Occipital lobe (tissue), 2 donors: Measurements from ENCODE around the gene KLHL29. TPM values are rescaled to one million over a fixed set of nuclear protein-coding genes. Genes with fewer than 3 reads are reported as not detected.

Source experiments
- DNase-seq: peaks from one replicate; lab custom pipeline; 2025; lab: John Stamatoyannopoulos, UW
- total RNA-seq: library from RNA; depleted of rRNA; stranded (reverse); fragments of >200 nt; gene quantifications from one replicate; pipeline ENCODE4 v1.2.3, GENCODE V29; 2014

Gene KLHL29
- total RNA-seq, 1 donor from 2014 or later: 8.4 TPM

DNA sequence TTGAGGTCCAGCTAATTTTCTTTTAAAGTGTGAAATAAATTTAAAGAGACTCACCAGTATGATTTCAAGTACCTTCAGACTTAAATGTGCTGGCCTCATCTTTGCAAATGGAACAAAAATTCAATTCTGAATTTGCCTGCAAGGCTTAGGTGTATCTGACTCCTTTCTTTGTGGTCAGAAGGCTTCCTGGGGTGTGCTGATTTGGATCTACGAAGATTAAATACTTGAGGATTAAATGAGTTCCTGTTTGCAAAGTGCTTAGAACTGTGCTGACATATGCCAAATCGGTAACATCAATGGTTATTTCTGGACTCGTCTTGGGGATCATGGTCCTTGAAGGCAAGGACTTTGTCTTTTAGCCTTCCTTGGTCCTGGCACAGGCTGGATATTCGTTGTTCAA, 9.7 kb downstream of the KLHL29 start:
- DNase-seq: no peak

DNA sequence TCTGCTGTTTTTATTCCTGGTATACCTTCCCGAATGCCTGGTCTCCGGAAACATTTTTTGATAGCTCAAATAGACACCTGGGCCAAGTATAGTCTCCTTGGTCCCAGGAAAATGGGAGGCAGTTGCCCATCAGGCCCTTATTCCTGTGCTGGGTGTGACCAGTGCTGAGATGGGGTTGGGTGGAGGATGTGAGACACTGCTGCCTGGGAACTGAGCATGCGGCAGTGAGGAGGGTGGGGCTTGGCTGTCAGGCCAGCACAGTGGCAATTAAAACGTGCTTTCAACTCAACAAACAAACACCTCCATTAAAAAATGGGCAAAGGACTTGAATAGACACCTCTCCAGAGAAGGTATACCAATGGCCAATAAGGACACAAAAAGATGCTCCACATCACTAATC, 12.5 kb downstream of the KLHL29 start:
- DNase-seq: no peak

DNA sequence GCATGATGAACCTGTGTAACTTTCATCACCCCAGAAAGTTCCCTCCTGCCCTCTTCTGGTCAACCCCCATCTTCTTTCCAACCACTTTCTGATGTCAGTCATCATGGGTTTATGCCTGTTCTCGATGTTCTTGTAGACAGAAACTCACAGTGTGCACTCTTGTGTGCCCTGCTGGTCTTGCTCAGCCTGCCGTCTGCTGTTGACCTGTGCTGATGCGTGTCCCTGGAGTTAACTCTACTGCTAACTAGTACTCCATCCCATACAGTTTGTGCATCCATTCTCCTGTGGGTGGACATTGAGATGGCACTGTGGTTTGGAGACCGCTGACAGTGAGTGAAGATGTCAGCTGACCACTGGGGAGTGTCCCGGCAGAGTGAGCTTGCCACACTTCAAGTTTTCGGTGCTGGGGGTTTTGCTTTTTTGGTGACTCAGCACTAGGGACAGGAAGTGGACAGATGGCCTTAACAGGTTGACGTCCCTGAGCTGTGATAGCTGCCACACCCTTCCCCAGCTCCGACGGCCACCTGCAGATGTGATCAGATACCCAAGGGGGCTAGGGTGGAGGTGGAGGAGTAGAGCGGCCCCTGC, 14.8 kb downstream of the KLHL29 start:
- no peak for DNase-seq

DNA sequence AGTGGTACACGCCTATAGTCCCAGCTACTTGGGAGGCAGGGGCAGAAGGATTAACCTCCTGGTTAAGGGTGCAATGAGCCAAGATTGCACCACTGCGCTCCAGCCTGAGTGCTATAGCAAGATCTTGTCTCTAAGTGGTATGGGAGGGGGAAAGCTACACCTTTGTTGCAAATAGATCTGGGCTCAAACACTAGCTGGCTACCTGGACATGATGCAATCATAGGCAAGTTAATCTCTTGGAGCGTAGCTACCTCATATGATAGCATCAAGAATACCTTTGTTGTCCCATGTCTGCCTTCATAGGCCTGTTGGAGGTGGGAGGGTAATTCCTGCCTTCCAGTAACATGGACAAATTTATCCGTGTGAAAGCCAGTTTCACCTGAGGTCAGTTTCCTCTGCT, 15.7 kb downstream of the KLHL29 start:
- DNase-seq: no peak

DNA sequence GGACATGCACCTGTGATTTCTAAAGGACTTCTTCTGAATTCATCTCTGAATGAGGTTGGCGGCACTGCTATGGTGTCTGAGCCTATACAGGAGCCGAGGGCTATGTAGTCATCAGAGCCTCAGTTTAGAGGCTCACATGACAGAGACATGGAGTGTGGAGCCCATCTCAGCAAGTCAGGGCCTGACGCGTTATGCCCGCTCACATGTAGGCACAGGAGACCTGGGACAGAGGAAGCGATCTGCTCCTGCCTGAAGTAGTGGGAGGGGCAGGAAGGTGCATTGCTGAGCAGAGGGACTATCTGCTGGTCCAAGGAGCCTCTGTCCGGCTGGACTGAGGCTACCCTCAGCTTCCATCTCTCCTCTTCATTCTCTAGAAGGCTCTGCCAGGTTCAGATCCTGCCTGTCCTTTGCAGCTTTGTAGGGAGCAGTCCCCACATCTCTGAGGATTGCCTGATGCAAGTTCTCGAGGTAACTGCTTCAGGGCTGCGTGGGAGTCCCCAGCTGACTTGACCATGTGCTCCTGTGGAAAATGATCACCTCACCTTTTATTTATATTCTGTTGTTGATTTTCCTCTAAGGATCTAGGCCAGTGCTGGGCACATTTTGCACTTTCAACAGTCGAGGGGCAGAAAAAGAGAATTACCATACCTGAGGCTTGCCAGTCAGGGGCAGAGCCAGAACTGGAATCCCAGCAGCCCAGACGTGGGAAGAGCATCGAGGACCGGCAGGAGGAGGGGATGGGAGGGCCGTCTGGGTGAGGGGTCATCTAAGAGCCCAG, 16.6 kb downstream of the KLHL29 start:
- no peak for DNase-seq

DNA sequence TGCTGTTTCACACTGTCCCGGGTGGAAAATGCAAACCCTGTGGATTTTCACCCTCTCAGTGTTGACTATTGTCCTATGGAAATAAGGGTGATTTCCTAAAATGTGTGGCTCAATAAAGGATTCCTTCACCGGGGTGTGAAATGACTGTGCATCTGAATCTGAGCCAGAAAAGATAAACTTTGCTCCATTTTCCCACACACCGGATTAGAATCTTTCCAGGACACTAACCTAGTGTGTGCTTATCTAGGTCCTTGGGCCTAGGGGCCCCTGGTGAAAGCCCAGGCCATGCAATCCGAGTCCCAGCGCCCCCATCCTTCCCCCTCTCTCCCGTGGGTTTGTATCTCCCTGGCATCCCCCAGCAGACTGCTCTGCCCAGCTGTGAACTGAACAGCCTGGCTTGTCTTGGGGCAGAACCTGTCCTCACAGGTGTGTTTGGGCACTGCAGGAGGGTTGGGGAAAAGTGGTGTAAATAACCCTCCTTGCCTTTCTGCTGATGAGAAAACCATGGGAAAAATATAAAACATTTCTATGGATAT, 17.3 kb downstream of the KLHL29 start:
- no peak for DNase-seq

DNA sequence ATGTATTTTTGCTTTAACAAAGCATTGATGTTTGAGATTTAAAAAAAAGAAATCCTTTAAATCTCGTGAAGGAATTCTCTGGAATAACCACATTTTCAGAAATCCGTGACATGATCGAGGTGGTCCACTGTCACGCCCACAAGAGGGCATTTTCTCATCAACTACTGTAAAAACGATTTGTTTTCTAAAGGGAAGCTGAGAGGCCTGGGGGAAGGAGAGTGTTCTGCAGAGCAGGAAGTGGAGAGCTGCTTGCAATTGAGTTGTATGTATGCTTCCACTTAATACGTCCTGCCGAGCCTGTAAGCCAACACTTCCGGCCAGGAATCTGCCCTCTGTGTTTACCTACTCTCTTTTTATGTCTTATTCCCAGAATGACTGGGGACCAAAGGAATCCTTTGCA, 19.4 kb downstream of the KLHL29 start:
- DNase-seq: no peak

DNA sequence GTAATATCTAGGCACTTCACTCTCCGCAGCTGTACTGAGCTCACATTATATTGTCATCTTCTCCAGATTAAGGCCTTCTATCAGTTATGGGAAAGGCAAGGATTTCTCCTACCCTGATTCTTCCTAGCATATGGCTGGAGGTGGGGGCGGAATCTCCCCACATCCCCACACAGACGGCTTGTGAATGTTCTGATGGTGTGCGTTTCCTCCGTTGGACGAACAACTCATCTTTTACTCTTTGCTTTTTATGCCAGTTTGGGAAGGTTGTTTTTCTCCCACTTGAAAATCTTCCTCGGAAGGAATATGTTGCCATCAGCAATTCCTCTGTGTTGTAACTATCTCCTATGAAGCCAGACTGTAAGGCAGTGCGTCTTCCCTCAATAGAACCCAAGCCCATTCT, 24.3 kb downstream of the KLHL29 start:
- no peak for DNase-seq

DNA sequence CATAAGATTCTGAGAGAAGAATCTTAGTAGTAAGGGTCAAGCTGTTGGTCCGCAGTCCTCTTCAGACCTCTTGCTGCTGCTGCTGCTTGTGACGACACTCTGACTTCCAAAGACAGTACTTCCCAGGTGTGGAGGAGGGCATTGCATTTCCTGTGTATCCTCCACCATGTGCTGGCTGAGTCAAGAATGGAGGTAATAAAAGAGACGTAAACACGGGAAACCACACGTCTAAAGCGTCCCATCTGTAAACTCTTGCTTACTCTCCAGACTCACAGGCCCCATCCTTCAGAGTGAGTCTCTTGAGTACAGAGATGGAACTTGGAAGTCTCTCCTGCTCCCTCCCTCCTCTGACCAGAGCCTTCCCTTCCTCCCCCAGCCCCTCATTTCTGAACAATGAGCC, 25.6 kb downstream of the KLHL29 start:
- no peak for DNase-seq

DNA sequence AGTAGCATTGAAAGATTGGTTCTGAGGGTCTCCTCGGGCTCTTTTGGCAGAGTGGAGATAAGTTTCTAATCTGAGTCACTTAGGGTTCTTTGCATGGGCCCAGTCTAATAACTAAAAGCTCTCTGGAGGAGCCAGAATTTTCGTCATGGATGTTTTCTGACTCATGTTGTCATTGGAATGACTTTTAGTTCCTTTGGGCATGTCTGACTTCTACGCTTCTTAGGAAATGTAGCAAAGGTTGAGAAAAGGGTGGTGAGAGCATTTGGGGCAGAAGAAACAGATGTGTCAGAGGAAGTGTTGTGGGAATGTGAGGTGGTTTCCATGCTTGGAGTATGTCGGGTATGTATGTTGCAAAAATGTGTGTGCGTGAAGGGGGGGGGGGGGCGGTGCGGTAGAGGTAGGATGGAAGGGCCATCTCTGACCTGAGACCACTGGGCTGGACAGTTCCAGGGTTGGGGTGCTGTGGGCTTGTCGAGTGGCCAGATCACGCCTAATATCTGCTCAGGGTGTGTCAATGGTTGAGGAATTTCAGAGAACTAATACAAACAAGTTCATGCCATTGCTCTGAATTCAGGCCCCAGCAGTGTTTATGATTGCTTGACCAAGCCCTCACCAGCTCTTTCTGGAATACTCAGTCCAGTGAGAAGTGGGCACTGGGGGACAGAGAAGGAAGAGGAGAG, 26.9 kb downstream of the KLHL29 start:
- DNase-seq: no peak

DNA sequence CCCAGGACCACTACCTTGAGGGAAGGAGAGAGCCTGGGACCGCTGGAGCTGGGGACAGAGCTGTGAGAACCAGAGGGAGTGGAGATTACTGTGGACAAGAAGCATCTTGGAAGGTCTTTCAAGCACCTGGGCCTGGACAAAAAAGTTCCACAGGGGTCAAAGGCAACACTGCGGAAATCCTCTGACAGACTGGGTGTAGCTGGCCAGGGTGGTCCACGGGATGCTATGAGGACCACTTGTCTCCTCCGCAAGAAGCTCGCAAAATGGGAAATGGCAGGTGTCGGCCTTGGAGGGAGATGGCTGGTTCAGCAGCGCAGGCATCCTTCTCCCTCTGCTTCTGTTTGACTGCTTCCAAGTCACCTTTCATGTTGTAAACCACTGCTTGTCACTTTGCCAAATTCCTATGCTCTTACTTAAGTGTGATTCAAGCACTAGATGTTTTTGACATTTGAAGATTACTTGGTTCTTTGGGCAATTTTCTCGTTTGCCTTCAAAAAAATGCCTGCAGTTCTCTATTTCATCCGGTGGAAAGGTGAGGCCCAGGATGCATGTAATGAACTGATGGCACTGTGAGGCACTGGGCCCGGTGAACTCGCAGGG, 27.7 kb downstream of the KLHL29 start:
- DNase-seq: no peak

DNA sequence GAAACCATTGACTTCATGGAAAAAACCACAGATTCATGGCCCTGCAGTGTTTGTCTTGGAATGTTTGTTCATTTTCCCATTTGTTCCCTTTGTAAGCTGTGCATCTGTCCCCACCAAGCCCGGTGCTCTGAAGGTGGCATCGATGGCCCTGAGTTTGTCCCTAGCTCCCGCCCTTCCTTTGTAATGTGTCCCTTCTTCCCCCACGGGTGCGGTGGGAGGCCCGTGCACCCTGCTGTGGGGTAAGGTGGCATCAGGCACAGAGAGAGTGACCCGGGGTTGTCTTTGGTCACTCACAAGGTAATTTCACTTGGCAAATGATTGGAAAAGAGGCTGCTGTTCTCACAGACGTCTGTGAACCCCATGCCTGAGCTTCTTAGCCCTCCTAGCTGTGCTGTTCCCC, 28.7 kb downstream of the KLHL29 start:
- no peak for DNase-seq

DNA sequence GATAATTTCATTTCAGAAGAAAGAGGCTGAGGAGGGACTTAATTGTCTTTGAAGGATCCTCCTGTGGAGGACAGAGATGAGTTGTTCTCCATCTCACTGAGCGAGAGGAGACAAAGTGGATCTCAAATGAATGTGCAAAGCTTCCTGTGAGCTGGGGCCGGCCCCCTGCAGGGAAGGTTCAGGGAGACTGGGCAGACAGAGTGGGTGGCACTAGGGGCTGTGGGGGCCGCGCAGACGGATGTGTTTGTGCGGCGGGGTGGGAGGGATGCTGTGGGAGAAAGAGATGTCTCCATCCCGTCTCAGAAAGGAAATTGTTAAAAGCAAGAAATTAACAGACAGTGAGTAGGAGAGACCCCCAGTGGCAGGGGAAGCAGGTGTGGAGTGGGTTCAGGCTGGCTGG, 29.1 kb downstream of the KLHL29 start:
- DNase-seq: no peak

DNA sequence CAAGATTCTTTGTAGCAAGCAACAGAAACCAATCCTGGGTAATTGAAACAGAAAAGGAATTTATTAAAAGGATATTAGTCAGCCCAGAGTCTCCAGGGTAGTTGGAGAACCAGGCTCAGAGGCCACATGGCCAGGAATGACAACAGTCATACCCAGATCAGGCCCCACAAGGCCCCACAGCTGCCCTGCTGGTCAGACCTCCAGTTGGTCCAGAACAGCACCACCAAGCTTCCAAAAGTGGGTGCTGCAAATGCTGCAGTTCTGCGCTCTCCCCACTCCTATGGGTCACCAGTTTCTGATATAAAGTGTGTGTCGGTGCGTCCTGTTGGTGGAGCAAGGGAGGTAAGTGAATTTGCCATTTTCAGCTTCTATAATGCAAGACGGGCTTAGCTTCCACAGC, 29.9 kb downstream of the KLHL29 start:
- no peak for DNase-seq

DNA sequence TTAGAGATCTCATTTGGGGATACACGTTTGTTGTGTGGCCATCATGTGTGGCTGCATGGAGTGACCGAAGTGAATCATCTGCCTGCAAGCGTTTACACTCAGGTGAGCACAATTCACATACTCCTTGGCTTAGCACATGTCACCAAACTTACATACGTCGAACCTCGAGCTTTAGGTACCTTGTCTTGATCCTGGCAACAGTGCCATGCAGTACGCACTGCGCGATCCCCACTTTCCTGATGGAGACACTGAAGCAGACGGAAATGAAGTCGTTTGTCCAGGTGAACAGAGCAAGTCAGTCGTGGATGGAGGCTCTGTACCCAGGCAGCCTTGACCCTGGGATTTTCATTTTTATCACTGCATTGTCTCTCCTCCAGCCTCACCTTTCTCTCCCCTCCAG, 32.3 kb downstream of the KLHL29 start:
- no peak for DNase-seq

DNA sequence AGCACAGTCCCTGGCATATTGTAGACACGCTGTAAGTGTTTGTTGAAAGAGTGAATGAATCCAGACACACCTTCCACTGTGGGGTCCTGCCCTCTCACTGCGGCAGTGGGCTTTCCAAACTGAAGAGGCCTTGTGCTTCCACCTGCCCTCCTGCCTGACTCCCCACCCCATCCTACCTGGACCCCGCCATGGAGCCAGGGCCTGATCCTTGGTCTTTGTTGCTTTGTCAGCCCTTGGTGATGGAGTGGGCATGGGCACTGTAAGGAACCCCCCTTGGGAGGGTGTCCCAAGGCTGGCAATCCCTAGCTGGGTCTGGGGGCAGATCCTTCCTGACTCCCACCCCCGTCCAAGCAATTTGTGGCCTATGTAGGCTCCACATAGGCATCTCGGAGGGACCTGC, 33.1 kb downstream of the KLHL29 start:
- no peak for DNase-seq

DNA sequence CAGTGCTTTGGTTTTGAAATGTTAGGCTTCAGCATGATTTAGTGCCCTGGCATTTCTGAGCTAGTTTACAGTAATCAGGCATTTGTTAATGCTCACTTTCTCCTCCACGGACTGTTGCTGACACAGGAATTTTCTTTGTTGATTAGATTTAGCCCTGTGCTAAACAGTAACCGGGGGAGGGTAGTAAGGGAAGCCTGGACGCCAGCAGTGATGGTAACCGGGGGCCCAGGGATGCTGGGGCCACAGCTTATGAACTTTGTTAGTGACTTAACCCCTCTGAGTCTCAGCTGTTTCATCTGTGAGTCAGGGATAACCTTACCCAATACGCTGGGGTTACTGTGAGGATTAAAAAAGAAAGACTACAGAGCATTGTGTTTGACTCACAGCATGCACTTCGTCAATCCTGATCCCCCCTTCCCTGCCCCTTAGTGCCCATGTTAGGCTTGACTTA, 33.5 kb downstream of the KLHL29 start:
- DNase-seq: no peak

DNA sequence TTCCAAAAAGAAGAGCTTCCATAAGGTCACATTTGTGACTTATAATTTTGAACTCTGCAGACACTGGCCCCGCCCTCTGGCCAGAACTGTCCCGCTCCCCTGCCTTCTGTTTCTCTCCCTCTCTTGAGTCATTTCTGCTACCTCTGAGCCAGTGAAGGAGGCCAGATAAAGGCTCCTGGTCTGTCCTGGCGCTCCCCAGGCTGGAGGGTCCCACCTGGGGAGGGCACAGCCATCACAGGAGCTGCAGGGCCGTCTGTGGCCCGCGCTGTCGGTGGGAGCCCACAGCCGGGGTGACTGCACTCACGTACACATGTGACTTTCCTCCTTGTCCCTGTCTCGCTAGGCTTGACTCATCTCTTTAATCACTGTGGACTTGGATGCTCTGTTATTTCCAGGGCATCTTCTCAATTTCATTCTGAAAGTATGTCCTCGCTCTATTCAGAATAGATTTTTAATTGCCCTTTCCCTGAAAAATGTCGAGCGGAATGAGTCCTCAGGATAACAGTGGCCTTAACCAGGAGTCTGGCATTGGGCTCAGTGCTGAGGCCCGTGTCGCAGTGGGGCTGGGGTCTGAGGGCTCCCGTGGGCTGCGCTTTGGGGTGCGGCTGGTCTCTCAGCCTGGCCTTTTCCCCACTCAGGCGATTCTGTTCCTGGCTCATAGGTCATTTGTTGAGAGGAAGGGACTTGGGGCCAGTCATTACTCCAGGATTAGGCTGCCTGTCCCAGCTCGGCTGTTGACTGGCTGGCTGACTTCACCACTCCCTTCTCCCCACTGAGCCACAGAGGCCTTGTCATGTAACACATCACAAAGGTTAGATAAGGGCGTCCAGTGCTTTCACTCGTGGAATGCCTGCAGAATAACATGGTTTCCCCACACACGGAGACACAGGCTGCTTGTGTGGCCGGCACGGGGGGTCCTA, 34.5 kb downstream of the KLHL29 start:
- DNase-seq: no peak

DNA sequence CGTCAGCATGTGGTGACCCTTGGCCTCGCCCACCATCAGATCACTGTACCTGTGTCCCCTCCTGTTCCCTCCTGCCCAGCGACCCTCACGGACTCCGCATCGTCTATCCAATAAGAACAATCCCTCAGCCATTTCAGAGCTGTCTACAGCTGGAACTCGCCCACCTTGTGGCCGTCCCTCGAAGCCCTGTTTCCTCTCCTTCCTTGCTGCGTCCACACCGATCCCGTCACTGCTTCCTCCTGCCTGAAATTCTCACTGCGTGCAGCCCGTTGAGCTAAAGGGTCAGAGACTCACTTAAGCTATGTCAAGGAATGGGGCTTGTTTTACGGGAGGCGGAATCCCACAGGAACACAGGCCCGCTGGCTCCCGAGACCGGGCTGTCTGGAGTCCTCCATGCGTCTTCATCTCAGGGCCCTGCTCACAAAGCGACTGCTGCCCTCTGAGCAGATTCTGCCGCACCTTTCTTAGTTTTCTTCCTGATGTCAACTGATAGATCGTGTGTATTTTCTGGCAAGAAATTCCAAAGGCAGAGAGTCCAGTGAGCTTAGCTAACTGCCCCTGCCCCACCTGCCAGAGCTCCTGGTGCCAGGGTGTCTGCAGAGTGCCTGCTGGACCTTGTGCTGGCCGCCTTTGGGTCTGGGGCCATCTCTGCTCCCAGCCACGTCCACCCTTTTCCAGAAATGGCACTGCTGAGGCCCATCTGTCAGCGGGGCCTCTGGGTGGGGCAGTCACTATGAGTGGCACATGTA, 35.3 kb downstream of the KLHL29 start:
- no peak for DNase-seq

DNA sequence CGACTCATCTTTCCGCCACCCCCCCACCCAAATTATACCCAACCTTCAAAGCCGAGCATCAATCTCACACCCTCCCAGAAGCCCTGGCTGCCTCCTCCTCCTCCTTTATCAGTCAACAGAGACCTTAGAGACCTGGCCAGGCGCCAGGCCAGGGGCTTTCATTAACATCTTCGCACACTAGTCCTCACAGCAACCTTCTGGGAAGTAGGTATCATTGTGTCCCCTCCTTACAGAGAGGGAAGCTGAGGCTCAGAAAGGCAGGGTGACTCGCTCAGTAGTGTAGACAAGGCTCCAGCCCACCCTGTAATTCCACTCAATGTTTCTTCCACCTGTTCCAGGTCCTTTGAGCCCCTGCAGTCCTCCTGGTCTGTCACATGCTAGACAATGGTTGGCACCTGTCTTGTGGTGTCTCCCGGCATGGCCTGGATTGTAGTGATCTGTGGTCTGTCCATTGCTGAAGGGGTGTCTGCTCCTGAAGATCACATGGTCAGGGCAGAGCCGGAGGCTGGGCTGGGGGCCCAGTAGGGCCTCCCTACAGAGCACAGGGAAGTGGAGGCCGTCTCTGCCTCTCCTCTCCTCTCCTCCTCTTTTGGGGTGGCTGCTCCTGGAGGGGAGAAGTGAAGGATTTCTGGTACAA, 36.0 kb downstream of the KLHL29 start:
- DNase-seq: no peak
